ENCODE results near the gene ANO8. TPM values are rescaled to one million over a fixed set of nuclear protein-coding genes. Genes with fewer than 3 reads are reported as not detected.
"Not testable (repeated sequence)": the region's sequence is repeated elsewhere in the genome, so short reads cannot be mapped to it uniquely, and the experiment has no call there.

ANO8 gene
- total RNA-seq, 1 donor from 2014 or later: 98.8 TPM

GRCh38 chr19:17302391-17303166 is 32.1 kb downstream of the ANO8 start:
- peak overlapping the region; percentile 70 for H3K27ac Mint-ChIP-seq (ENCODE audit: unreplicated experiment)
- TF ChIP-seq CTCF (IDR thresholded peaks at IDR 0.05; ENCODE audit: partially characterized antibody, unreplicated experiment): no peak
- H3K4me3 Mint-ChIP-seq (ENCODE audit: unreplicated experiment): peak overlapping the region; percentile 73
- H3K9me3 Mint-ChIP-seq (ENCODE audit: unreplicated experiment): peaks cover 23% of the 10 kb centered on the region
- H3K4me1 Mint-ChIP-seq (ENCODE audit: low read depth, unreplicated experiment): peaks cover 22% of the 10 kb centered on the region
- peaks cover 13% of the 10 kb centered on the region for H3K27me3 Mint-ChIP-seq (ENCODE audit: unreplicated experiment)
- no peak for DNase-seq
- no peaks in the 10 kb centered on the region for H3K36me3 Mint-ChIP-seq (ENCODE audit: unreplicated experiment)

GRCh38 chr19:17300992-17301619 is 33.5 kb downstream of the ANO8 start:
- no peak for DNase-seq
- peaks cover 20% of the 10 kb centered on the region for H3K4me1 Mint-ChIP-seq (ENCODE audit: low read depth, unreplicated experiment)
- no peak for TF ChIP-seq CTCF (IDR thresholded peaks at IDR 0.05; ENCODE audit: partially characterized antibody, unreplicated experiment)
- peaks cover 9% of the 10 kb centered on the region for H3K27me3 Mint-ChIP-seq (ENCODE audit: unreplicated experiment)
- peaks cover 17% of the 10 kb centered on the region for H3K9me3 Mint-ChIP-seq (ENCODE audit: unreplicated experiment)
- H3K27ac Mint-ChIP-seq (ENCODE audit: unreplicated experiment): no peak overlapping the region
- H3K36me3 Mint-ChIP-seq (ENCODE audit: unreplicated experiment): no peaks in the 10 kb centered on the region
- no peak overlapping the region for H3K4me3 Mint-ChIP-seq (ENCODE audit: unreplicated experiment)

- Mint-ChIP-seq H3K27me3 (ENCODE audit: unreplicated experiment) (no peaks in the 10 kb centered on the region), H3K9me3 (ENCODE audit: unreplicated experiment) (no peaks in the 10 kb centered on the region), H3K4me1 (ENCODE audit: low read depth, unreplicated experiment) (peaks cover 1% of the 10 kb centered on the region), H3K36me3 (ENCODE audit: unreplicated experiment) (no peaks in the 10 kb centered on the region), H3K27ac (ENCODE audit: unreplicated experiment) (no peak overlapping the region), H3K4me3 (ENCODE audit: unreplicated experiment) (no peak overlapping the region)
- DNase-seq: no peak
- no peak for TF ChIP-seq CTCF (IDR thresholded peaks at IDR 0.05; ENCODE audit: partially characterized antibody, unreplicated experiment)
Observed at GRCh38 chr19:17296976-17297375, 37.7 kb downstream of the ANO8 start.

GRCh38 chr19:17296273-17296672 is 38.4 kb downstream of the ANO8 start:
- DNase-seq: no peak
- no peaks in the 10 kb centered on the region for H3K36me3 Mint-ChIP-seq (ENCODE audit: unreplicated experiment)
- TF ChIP-seq CTCF (IDR thresholded peaks at IDR 0.05; ENCODE audit: partially characterized antibody, unreplicated experiment): no peak
- no peaks in the 10 kb centered on the region for H3K27me3 Mint-ChIP-seq (ENCODE audit: unreplicated experiment)
- H3K27ac Mint-ChIP-seq (ENCODE audit: unreplicated experiment): no peak overlapping the region
- no peak overlapping the region for H3K4me3 Mint-ChIP-seq (ENCODE audit: unreplicated experiment)
- H3K9me3 Mint-ChIP-seq (ENCODE audit: unreplicated experiment): no peaks in the 10 kb centered on the region
- H3K4me1 Mint-ChIP-seq (ENCODE audit: low read depth, unreplicated experiment): no peaks in the 10 kb centered on the region

- not testable (repeated sequence) for H3K36me3 Mint-ChIP-seq (ENCODE audit: unreplicated experiment); H3K27ac Mint-ChIP-seq (ENCODE audit: unreplicated experiment); H3K4me3 Mint-ChIP-seq (ENCODE audit: unreplicated experiment); H3K9me3 Mint-ChIP-seq (ENCODE audit: unreplicated experiment); H3K27me3 Mint-ChIP-seq (ENCODE audit: unreplicated experiment); DNase-seq; H3K4me1 Mint-ChIP-seq (ENCODE audit: low read depth, unreplicated experiment)
Observed at GRCh38 chr19:17295551-17295950, 39.1 kb downstream of the ANO8 start.

Measured in glutamatergic neuron (in vitro differentiated cells).